NB4 (cell line): Measurements from ENCODE around the gene PPP2R5C.

Source experiments
- CTCF ChIP-seq: IDR thresholded peaks from one replicate; pipeline ENCODE4 v1.5.1; 2012; ENCODE audit warnings: low read depth, low read length
- POLR2A ChIP-seq: IDR thresholded peaks from 2 replicates; pipeline ENCODE4 v1.6.1; 2011; ENCODE audit warnings: mild to moderate bottlenecking; ENCODE audit not compliant: insufficient read length; ENCODE audit errors: extremely low read depth

DNA sequence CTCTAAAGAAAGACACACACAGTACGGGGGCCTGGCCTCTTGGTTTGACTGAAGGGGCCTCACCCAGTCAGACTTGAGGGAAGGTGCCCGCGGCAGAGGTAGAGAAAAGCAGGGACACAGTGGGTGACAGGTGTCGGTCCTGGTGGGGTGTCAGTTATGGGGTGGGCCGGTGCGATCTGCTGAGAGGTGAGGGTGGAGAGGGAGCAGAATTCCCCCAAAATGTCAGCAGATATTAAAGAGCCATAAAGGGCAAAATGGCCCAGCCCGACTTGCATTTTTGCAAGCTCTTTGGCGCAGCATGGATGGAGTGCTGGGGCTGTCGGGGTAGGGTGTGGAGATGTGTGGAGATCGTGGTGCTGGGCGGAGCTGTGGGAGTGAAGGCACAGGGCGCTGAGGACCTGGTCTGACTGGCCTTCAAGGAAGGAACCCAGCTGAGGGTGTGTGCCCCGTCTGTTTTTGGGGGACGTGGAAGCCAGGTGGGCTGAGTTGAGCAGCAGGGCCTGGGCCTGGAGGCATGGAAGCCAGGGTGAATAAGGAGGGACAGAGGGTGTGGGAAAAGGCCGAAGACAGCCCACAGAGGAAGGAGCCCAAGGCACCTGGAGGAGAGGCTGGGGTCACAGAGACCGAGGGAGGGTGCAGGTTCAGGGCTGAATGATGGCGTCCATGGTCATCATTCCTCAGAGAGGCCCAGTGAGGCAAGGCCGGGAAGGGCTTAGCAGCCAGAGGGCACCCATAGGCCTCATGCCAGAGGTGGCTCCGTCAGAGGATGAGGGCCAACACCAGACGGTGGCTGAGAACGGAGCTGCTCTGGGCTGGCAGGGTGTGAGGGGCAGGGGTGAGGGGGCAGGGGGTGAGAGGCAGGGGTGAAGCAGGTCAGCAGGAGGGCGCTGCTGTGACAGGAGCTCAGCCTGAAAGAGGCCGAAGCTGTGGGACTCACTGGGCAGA lies 154.6 kb downstream of the PPP2R5C start:
- TF ChIP-seq POLR2A (no peak), CTCF (no peak)
